Cardiac muscle cell (in vitro differentiated cells and primary cell): ENCODE measurements around the gene VAMP5. TPM values are rescaled to one million over a fixed set of nuclear protein-coding genes. Genes with fewer than 3 reads are reported as not detected.
A peak's percentile ranks its signal among the peaks of the same experiment; 100 is the strongest.

Experiments
- DNase-seq, 2 donors: peaks; one replicate each; pipeline versions ENCODE4 v3.0.0 to v3.0.0-alpha.2; 2010 to 2017; ENCODE audit warnings: low read depth in 1 of 2, low spot score in 1 of 2
- H3K27ac ChIP-seq: fragments of 200-600 bp; sonication (generic); 2 replicates; pipeline ENCODE4 v1.5.1; 2016
- H3K27me3 ChIP-seq: fragments of 200-600 bp; sonication (generic); 2 replicates; pipeline ENCODE4 v1.6.0; 2016; ENCODE audit warnings: control low read depth
- H3K36me3 ChIP-seq: fragments of 200-600 bp; sonication (generic); 2 replicates; pipeline ENCODE4 v1.5.1; 2016; ENCODE audit warnings: control low read depth
- H3K4me1 ChIP-seq: fragments of 200-600 bp; sonication (generic); 2 replicates; pipeline ENCODE4 v1.8.1; 2017; ENCODE audit warnings: low read depth, mild to moderate bottlenecking, mixed run types
- H3K4me3 ChIP-seq: fragments of 200-600 bp; sonication (generic); 2 replicates; pipeline ENCODE4 v1.5.1; 2016; ENCODE audit warnings: mild to moderate bottlenecking
- H3K9me3 ChIP-seq: fragments of 200-600 bp; sonication (generic); 2 replicates; pipeline ENCODE4 v1.5.1; 2017; ENCODE audit warnings: low read depth, mild to moderate bottlenecking, control low read depth
- CTCF ChIP-seq: IDR thresholded peaks from 2 replicates; pipeline ENCODE4 v1.5.1; 2012; ENCODE audit warnings: low read depth, mild to moderate bottlenecking, low read length
- polyA plus RNA-seq: library from polyadenylated mRNA; unstranded; fragments of >200 nt; fragmentation: Nextera tagmentation; extraction: Ambion mirVana; gene quantifications from 2 replicates; pipeline ENCODE4 v1.2.1, GENCODE V29; 2016
- total RNA-seq: library from RNA; depleted of rRNA; stranded (reverse); fragments of >200 nt; gene quantifications from 2 replicates; pipeline ENCODE4 v1.2.3, GENCODE V29; 2016

VAMP5 gene
- total and polyA plus RNA-seq, 2 experiments from 2014 or later: 7.7 to 19.1 TPM

GRCh38 chr2:85596026-85596333, 11.7 kb downstream of the VAMP5 start:
- DNase-seq: no peak
- Histone ChIP-seq H3K4me1 (peaks cover 16% of the 10 kb centered on the region), H3K4me3 (peak overlapping the region; percentile 74), H3K27ac (peak overlapping the region; percentile 33), H3K27me3 (no peaks in the 10 kb centered on the region), H3K9me3 (no peaks in the 10 kb centered on the region), H3K36me3 (no peaks in the 10 kb centered on the region)
- TF ChIP-seq CTCF: no peak

- Histone ChIP-seq H3K9me3 (no peaks in the 10 kb centered on the region), H3K27me3 (no peaks in the 10 kb centered on the region), H3K4me1 (peaks cover 16% of the 10 kb centered on the region), H3K27ac (peak overlapping the region; percentile 33), H3K4me3 (peak overlapping the region; percentile 74), H3K36me3 (no peaks in the 10 kb centered on the region)
- DNase-seq: no peak
- TF ChIP-seq CTCF: no peak
These were observed 12.4 kb downstream of the VAMP5 start for GRCh38 chr2:85596486-85597143.

GRCh38 chr2:85597241-85597640, 13.0 kb downstream of the VAMP5 start:
- Histone ChIP-seq H3K27ac (peak overlapping the region; percentile 33), H3K9me3 (no peaks in the 10 kb centered on the region), H3K36me3 (no peaks in the 10 kb centered on the region), H3K27me3 (no peaks in the 10 kb centered on the region), H3K4me1 (peaks cover 16% of the 10 kb centered on the region), H3K4me3 (no peak overlapping the region)
- no peak for TF ChIP-seq CTCF
- DNase-seq: no peak

- no peak for DNase-seq
- Histone ChIP-seq H3K9me3 (no peaks in the 10 kb centered on the region), H3K36me3 (no peaks in the 10 kb centered on the region), H3K27me3 (no peaks in the 10 kb centered on the region), H3K4me1 (peaks cover 16% of the 10 kb centered on the region), H3K4me3 (no peak overlapping the region), H3K27ac (no peak overlapping the region)
- no peak for TF ChIP-seq CTCF
These were observed 14.5 kb downstream of the VAMP5 start for GRCh38 chr2:85598594-85599340.

- no peak overlapping the region for H3K4me3 ChIP-seq
- H3K27me3 ChIP-seq: no peaks in the 10 kb centered on the region
- DNase-seq: no peak
- no peak overlapping the region for H3K27ac ChIP-seq
- no peaks in the 10 kb centered on the region for H3K36me3 ChIP-seq
- peaks cover 10% of the 10 kb centered on the region for H3K4me1 ChIP-seq
- no peaks in the 10 kb centered on the region for H3K9me3 ChIP-seq
- no peak for TF ChIP-seq CTCF
These were observed 15.4 kb downstream of the VAMP5 start for GRCh38 chr2:85599468-85600234.
